DOHH2 (cell line): Measurements from ENCODE around the gene RHOD.
A peak's percentile ranks its signal among the peaks of the same experiment; 100 is the strongest.

Source experiments
- H3F3A ChIP-seq: fragments of 200-600 bp; sonication (generic), shearing (Covaris generic); 2 replicates; pipeline ENCODE4 v1.6.0; 2016; ENCODE audit warnings: antibody characterized with exemption, mild to moderate bottlenecking; ENCODE audit not compliant: control insufficient read depth, insufficient read depth
- H3K27ac ChIP-seq: fragments of 200-600 bp; sonication (generic); 2 replicates; pipeline ENCODE4 v1.5.1; 2014; ENCODE audit warnings: low read depth, mild to moderate bottlenecking, low read length, moderate library complexity
- H3K27me3 ChIP-seq: fragments of 200-600 bp; sonication (generic); 2 replicates; pipeline ENCODE4 v1.6.1; 2014; ENCODE audit warnings: mild to moderate bottlenecking, low read length, mixed read lengths; ENCODE audit not compliant: control insufficient read depth
- H3K36me3 ChIP-seq: fragments of 200-600 bp; sonication (generic); 2 replicates; pipeline ENCODE4 v1.6.1; 2014; ENCODE audit warnings: mild to moderate bottlenecking, low read length, moderate library complexity, mixed read lengths; ENCODE audit not compliant: control insufficient read depth
- H3K4me1 ChIP-seq: fragments of 200-600 bp; sonication (generic); 2 replicates; pipeline ENCODE4 v1.6.1; 2014; ENCODE audit warnings: mild to moderate bottlenecking, low read length, mixed read lengths; ENCODE audit not compliant: control insufficient read depth
- H3K4me2 ChIP-seq: fragments of 200-600 bp; sonication (generic); 2 replicates; pipeline ENCODE4 v1.6.0; 2014; ENCODE audit warnings: mild to moderate bottlenecking, low read length, moderate library complexity
- H3K4me3 ChIP-seq: fragments of 200-600 bp; sonication (generic); 2 replicates; pipeline ENCODE4 v1.5.1; 2014; ENCODE audit warnings: mild to moderate bottlenecking, low read length, mixed read lengths
- H3K79me2 ChIP-seq: fragments of 200-600 bp; sonication (generic); 2 replicates; pipeline ENCODE4 v1.6.1; 2014; ENCODE audit warnings: mild to moderate bottlenecking, low read length, mixed read lengths; ENCODE audit not compliant: control insufficient read depth
- H3K9me2 ChIP-seq: fragments of 200-600 bp; sonication (generic); replicated peaks from 2 replicates; pipeline ENCODE4 v1.6.1; 2014; ENCODE audit warnings: mild to moderate bottlenecking, low read length, mixed read lengths; ENCODE audit not compliant: control insufficient read depth
- H3K9me3 ChIP-seq: fragments of 200-600 bp; sonication (generic); 2 replicates; pipeline ENCODE4 v1.6.1; 2014; ENCODE audit warnings: antibody characterized with exemption, low read length, mixed read lengths; ENCODE audit not compliant: control insufficient read depth, insufficient read depth
- H4K20me1 ChIP-seq: fragments of 200-600 bp; sonication (generic); 2 replicates; pipeline ENCODE4 v1.6.0; 2014; ENCODE audit warnings: low read depth, mild to moderate bottlenecking, antibody characterized with exemption, low read length, moderate library complexity; ENCODE audit not compliant: control insufficient read depth, insufficient read depth
- EZH2phosphoT487 ChIP-seq: fragments of 200-600 bp; sonication (generic); IDR thresholded peaks from 2 replicates; pipeline ENCODE4 v1.6.1; 2017; ENCODE audit warnings: borderline replicate concordance, mild to moderate bottlenecking, antibody characterized with exemption, low read length, moderate library complexity, mixed read lengths
- TF ChIP-seq, protein P1 (sequence below): fragments of 200-600 bp; sonication (generic); IDR thresholded peaks from one replicate; pipeline ENCODE4 v1.5.1; 2014; ENCODE audit warnings: antibody characterized with exemption, mild to moderate bottlenecking, low read depth, low read length; ENCODE audit not compliant: poor library complexity, severe bottlenecking

RHOD gene

DNA sequence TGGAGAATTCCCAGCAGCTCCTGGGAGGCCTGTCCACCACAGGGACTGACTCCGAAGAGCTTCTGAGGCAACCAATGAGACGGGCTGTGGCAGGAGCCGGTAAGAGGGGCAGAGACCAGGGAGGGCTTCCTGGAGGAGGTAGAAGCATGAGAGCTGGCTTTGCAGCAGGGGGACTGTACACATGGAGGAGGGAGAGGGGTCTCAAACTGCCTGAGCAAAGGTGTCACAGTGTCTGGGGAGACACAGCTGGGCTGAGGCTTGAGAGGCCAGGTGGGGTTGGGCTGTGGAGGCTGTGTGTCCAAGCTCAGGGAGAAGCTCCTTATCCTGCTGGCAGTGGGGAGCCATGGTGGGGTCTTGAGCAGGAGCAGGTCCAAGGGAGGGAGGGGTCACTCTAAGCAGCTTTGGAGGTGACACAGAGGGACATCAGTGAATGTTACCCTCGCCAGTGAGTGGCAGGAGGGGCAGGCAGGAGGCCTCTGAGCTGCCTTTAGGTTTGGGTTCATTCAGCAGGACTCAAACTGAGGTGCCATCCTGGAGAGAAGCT is 4.6 kb upstream of the RHOD start:
- H4K20me1 ChIP-seq = no peaks in the 10 kb centered on the region
- TF ChIP-seq, protein P1, sequence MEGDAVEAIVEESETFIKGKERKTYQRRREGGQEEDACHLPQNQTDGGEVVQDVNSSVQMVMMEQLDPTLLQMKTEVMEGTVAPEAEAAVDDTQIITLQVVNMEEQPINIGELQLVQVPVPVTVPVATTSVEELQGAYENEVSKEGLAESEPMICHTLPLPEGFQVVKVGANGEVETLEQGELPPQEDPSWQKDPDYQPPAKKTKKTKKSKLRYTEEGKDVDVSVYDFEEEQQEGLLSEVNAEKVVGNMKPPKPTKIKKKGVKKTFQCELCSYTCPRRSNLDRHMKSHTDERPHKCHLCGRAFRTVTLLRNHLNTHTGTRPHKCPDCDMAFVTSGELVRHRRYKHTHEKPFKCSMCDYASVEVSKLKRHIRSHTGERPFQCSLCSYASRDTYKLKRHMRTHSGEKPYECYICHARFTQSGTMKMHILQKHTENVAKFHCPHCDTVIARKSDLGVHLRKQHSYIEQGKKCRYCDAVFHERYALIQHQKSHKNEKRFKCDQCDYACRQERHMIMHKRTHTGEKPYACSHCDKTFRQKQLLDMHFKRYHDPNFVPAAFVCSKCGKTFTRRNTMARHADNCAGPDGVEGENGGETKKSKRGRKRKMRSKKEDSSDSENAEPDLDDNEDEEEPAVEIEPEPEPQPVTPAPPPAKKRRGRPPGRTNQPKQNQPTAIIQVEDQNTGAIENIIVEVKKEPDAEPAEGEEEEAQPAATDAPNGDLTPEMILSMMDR = no peak
- TF ChIP-seq EZH2phosphoT487 = no peak
- no peak overlapping the region for H3K4me2 ChIP-seq
- H3K36me3 ChIP-seq = no peaks in the 10 kb centered on the region
- peaks cover 48% of the 10 kb centered on the region for H3K27me3 ChIP-seq
- H3F3A ChIP-seq = no peaks in the 10 kb centered on the region
- no peaks in the 10 kb centered on the region for H3K79me2 ChIP-seq
- no peaks in the 10 kb centered on the region for H3K9me3 ChIP-seq
- H3K4me1 ChIP-seq = peaks cover 8% of the 10 kb centered on the region
- H3K4me3 ChIP-seq = no peak overlapping the region
- H3K9me2 ChIP-seq = no peaks in the 10 kb centered on the region
- no peak overlapping the region for H3K27ac ChIP-seq

DNA sequence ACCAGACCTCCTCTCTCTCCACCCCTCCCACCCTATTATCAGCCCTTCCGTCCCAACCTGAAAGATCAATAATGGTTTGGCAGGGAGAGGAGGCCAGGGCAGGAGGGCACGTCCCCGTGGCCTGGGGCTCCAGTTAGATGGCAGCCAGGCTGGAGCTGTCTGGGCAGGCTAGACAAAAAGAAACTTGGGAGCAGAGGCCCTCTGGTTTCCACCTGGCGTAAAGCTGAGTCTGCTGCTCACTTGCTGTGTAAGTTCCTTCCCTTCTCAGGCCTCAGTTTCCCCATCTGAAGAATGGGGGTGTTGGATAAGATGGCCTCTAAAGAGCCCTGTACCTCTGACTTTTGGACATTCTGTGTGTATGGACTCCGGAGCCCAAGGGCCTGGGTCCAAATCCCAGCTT is 3.8 kb upstream of the RHOD start:
- Histone ChIP-seq H3K79me2 (no peaks in the 10 kb centered on the region), H3K4me3 (no peak overlapping the region), H3K4me2 (no peak overlapping the region), H3K9me2 (no peaks in the 10 kb centered on the region), H3K36me3 (no peaks in the 10 kb centered on the region), H3K27me3 (peaks cover 55% of the 10 kb centered on the region), H3F3A (no peaks in the 10 kb centered on the region), H3K4me1 (peaks cover 8% of the 10 kb centered on the region), H4K20me1 (no peaks in the 10 kb centered on the region), H3K27ac (no peak overlapping the region), H3K9me3 (no peaks in the 10 kb centered on the region)
- TF ChIP-seq, protein P1 = no peak
- TF ChIP-seq EZH2phosphoT487 = no peak

DNA sequence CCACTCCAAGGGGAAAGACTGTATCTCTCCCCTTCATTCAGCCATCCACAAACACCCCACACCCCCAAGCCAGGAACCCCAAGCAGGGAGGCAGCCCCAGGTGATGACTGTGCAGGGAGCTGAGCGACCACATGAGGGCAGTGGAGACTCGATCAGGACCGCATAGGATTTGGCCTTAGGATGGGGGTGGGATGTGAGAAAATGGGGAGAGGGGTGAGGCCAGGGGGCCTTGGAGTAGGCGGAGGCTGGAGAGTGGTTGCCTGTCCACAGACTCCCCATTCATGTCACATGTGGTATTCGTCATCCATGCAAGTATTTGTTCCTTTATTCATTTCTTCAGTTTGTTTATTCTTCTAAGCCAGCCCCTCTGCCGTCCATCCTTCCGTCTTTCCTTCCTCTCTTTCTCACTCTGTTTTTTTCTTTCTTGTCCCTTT is 2.7 kb upstream of the RHOD start:
- Histone ChIP-seq H3K4me2 (no peak overlapping the region), H3K4me1 (peaks cover 8% of the 10 kb centered on the region)

More for the DNA sequence above, 2.7 kb upstream of the RHOD start:
- TF ChIP-seq, protein P1 = peak; percentile 78
- no peak for TF ChIP-seq EZH2phosphoT487
- Histone ChIP-seq H3F3A (no peaks in the 10 kb centered on the region), H3K9me3 (no peaks in the 10 kb centered on the region), H4K20me1 (no peaks in the 10 kb centered on the region), H3K9me2 (no peaks in the 10 kb centered on the region), H3K27me3 (peaks cover 58% of the 10 kb centered on the region), H3K79me2 (no peaks in the 10 kb centered on the region), H3K4me3 (no peak overlapping the region), H3K27ac (no peak overlapping the region), H3K36me3 (no peaks in the 10 kb centered on the region)
